Psoas muscle (tissue), 8 donors: Measurements from ENCODE around the gene TMEFF2. TPM values are rescaled to one million over a fixed set of nuclear protein-coding genes. Genes with fewer than 3 reads are reported as not detected.

Source experiments
- ATAC-seq, 4 donors: fragments of 200-7000 bp; cut with Tn5 transposase; one replicate each; pipeline ENCODE4 v1.9.1; 2020; ENCODE audit warnings: moderate library complexity in 3 of 4, mild to moderate bottlenecking in 2 of 4
- DNase-seq, 2 donors: peaks; one replicate each; pipeline ENCODE4 v3.0.0-alpha.2; 2020
- H3K27ac ChIP-seq: fragments of 200-600 bp; one replicate; pipeline ENCODE4 v1.8.0; 2022
- H3K27me3 ChIP-seq, 3 donors: fragments of 200-600 bp in 1 of 3; one replicate each; pipeline versions ENCODE4 v1.6.1 to v1.8.0; 2013 to 2022; ENCODE audit warnings: low read length in 2 of 3, mild to moderate bottlenecking in 2 of 3, moderate library complexity in 1 of 3; ENCODE audit not compliant: insufficient read depth in 3 of 3
- H3K36me3 ChIP-seq, 2 donors: fragments of 200-600 bp in 1 of 2; one replicate each; pipeline versions ENCODE4 v1.6.1 to v1.8.0; 2013 to 2022; ENCODE audit warnings: low read depth in 1 of 2, mild to moderate bottlenecking in 1 of 2, moderate library complexity in 1 of 2; ENCODE audit not compliant: insufficient read depth in 1 of 2
- H3K4me1 ChIP-seq: fragments of 200-600 bp; one replicate; pipeline ENCODE4 v1.8.0; 2022
- H3K4me3 ChIP-seq: fragments of 200-600 bp; one replicate; pipeline ENCODE4 v1.8.0; 2022; ENCODE audit warnings: mild to moderate bottlenecking
- H3K9me3 ChIP-seq: fragments of 200-600 bp; one replicate; pipeline ENCODE4 v1.8.0; 2022
- WGBS, 3 donors: extraction: QIAGEN DNeasy Blood & Tissue Kit; methylation state at CpG; one replicate each; pipeline versions ENCODE4 v1.1.6 to v1.1.7; 2013; 5-methylcytosine and 5-hydroxymethylcytosine counted together
- intact Hi-C, 2 donors: fragments of 100-400 bp; cut with DNase I; formaldehyde crosslinking; loops; one replicate each; pipeline versions ENCODE4 v1.11.0 to v1.14.2; 2022
- polyA plus RNA-seq, 3 donors: library from polyadenylated mRNA; stranded (reverse); fragments of 200-250 nt; gene quantifications; one replicate each; pipeline ENCODE4 v1.2.3, GENCODE V29; 2013
- total RNA-seq, 4 donors: library from RNA; stranded (reverse); fragmentation: NEBNext Ultra II Directional in 2 of 4; extraction: Animal tissue kit (Norgen Biotek cat#: 25700) in 2 of 4; gene quantifications; one replicate each; pipeline versions ENCODE4 v1.2.1 to v1.2.4, GENCODE V29; 2021 to 2023
- TF ChIP-seq, protein P1 (sequence below): fragments of 200-600 bp; IDR thresholded peaks from one replicate; pipeline ENCODE4 v1.8.0; 2022; ENCODE audit warnings: antibody characterized with exemption
- donor health status: healthy with polysubstance abuse.
- donor health status: DM: no; HTN: no; CAD: no; lungs with moderate emphysema.
- donor health status: Bipolar disorder and iron deficiency.
- donor health status: healthy.
- donor health status: DM: yes; HTN: yes; CAD: no.
- donor health status: DM: no; HTN: no; CAD: no.
- donor health status: DM: no; HTN: no; CAD: no.
- donor health status: DM: yes; HTN: yes; CAD: no.

Gene TMEFF2
- total and polyA plus RNA-seq, 7 donors, result 0.07 to 0.47 (median 0.16) TPM; not detected in 4

DNA sequence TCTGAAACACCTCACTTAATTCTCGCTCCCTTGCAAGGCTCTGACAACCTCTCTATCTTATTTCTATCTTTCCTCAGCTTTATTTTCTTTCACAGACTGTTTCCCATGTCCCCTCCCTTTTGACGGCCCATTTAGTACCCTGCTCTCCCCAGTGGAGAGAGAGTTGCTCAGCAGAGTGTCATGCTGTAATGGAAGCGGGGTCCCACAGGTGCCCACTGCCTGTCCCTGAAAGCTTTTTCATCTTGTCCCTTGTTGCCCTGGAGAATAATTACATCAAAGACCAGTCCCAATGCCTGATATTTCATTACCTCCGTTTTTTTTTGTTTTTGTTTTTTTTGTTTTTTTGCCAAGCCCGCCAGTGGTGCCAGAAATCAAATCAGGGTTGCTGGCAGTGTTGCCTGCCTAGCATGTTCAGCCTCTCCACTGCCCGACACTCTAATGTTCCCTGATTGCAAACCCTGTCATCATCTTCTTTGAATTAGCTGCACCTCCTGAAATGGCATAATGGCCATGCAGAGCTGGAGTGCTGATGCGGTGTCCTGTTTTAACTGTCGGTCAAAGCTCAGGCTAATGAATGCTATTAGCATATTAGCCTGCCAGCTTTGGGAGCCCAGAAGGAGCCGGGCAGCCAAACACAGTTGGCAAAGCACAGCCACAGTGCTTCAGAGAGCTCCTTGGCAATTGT is 276.6 kb downstream of the TMEFF2 start:
- no peak for DNase-seq
- 41 to 51% (median 44%) methylated on average over 9 of the region's 9 CpGs for WGBS, 3 donors
- H3K27me3 ChIP-seq, result peaks cover 0 to 6% (median 0%) of the 10 kb centered on the region in 3 donors

DNA sequence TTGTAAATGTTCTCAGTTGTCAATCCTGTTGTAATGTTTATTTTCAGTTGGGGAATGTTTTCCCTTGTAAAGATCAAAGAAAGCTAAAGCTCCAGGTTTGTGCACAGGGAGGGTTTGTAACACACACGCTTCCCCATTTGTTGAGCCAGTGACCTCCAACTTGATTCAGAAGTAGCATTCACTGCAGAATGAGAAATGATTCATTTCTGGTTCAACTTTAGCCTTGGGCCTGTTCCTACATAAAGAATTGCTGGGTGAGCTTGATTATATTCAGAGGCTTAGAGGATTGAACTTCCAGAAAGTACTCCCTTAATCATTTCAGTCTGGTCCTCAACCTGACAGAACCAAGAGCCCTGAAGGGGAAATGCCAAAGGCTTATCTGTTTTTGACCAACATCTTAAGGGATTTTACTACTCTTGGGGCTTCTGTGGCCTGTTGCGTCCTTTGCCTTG is 277.3 kb downstream of the TMEFF2 start:
- no peak overlapping the region for H3K4me3 ChIP-seq
- intact Hi-C loops, result no loop called here
- H3K4me1 ChIP-seq, result no peaks in the 10 kb centered on the region
- H3K27ac ChIP-seq, result no peak overlapping the region
- ATAC-seq, result no peak
- WGBS, 3 donors, result 95 to 96% (median 96%) methylated on average over 2 of the region's 2 CpGs
- TF ChIP-seq, protein P1, sequence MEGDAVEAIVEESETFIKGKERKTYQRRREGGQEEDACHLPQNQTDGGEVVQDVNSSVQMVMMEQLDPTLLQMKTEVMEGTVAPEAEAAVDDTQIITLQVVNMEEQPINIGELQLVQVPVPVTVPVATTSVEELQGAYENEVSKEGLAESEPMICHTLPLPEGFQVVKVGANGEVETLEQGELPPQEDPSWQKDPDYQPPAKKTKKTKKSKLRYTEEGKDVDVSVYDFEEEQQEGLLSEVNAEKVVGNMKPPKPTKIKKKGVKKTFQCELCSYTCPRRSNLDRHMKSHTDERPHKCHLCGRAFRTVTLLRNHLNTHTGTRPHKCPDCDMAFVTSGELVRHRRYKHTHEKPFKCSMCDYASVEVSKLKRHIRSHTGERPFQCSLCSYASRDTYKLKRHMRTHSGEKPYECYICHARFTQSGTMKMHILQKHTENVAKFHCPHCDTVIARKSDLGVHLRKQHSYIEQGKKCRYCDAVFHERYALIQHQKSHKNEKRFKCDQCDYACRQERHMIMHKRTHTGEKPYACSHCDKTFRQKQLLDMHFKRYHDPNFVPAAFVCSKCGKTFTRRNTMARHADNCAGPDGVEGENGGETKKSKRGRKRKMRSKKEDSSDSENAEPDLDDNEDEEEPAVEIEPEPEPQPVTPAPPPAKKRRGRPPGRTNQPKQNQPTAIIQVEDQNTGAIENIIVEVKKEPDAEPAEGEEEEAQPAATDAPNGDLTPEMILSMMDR, result no peak
- H3K27me3 ChIP-seq, result peaks cover 0 to 6% (median 0%) of the 10 kb centered on the region in 3 donors
- DNase-seq, result no peak
- no peaks in the 10 kb centered on the region for H3K9me3 ChIP-seq
- no peaks in the 10 kb centered on the region for H3K36me3 ChIP-seq

More for the DNA sequence above, 276.6 kb downstream of the TMEFF2 start:
- Histone ChIP-seq H3K27ac (no peak overlapping the region), H3K4me1 (no peaks in the 10 kb centered on the region), H3K9me3 (no peaks in the 10 kb centered on the region), H3K36me3 (no peaks in the 10 kb centered on the region), H3K4me3 (no peak overlapping the region)
- no peak for ATAC-seq
- TF ChIP-seq, protein P1, result no peak
- intact Hi-C loops, result no loop called here

DNA sequence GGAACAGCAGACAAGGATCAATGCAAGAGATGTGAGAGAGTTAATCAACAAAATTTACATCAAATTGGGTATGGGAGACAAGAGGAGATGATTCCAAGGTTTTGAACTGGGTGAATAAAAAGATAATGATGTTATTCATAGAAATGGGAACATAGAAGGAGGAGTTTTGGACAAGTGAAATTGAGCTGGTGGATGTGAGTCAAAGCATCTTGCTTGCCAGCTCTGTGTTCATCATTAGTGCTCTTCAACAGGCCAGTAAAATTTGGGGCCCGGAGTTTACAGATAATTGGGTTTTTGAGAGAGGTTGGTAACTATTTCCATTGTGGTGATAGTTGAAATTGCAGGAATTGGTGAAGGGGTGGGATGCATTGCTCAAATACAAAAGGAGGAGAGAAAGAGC is 277.9 kb downstream of the TMEFF2 start:
- Histone ChIP-seq H3K4me3 (no peak overlapping the region), H3K4me1 (no peaks in the 10 kb centered on the region), H3K27ac (no peak overlapping the region), H3K27me3 (peaks cover 0 to 6% (median 3%) of the 10 kb centered on the region in 3 donors), H3K36me3 (no peaks in the 10 kb centered on the region), H3K9me3 (no peaks in the 10 kb centered on the region)
- DNase-seq (no peak), ATAC-seq (no peak)
- intact Hi-C loops, result no loop called here
- TF ChIP-seq, protein P1, result no peak
- 29 to 53% (median 31%) methylated on average over 1 of the region's 1 CpG for WGBS, 3 donors

DNA sequence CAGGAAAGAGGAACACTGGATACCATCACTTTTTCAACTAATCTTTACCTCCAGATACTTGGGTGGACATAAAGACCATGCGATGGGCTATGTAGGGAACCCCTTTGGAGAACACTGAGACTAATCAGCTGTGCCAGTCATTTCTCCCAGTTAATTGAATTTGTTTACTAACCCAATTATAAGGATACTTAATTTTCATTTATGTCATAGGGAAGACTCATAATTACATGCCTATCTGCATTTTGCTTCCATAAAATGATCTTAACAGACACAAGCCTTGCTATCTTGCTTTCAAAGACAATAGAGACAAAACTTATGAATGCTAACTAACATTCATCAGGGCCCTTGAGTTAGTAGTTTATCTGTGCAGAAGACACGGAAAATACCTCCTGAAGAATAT is 279.0 kb downstream of the TMEFF2 start:
- no peak overlapping the region for H3K4me3 ChIP-seq
- no peaks in the 10 kb centered on the region for H3K4me1 ChIP-seq
- H3K27me3 ChIP-seq, result peaks cover 0 to 6% (median 3%) of the 10 kb centered on the region in 3 donors
- H3K27ac ChIP-seq, result no peak overlapping the region
- TF ChIP-seq, protein P1, result no peak
- ATAC-seq (no peak), DNase-seq (no peak)
- no peaks in the 10 kb centered on the region for H3K36me3 ChIP-seq
- 95 to 98% (median 97%) methylated on average over 2 of the region's 2 CpGs for WGBS, 3 donors
- intact Hi-C loops, result no loop called here
- no peaks in the 10 kb centered on the region for H3K9me3 ChIP-seq
